Lung (tissue), 12 donors: Measurements from ENCODE around the gene TWIST2. TPM values are rescaled to one million over a fixed set of nuclear protein-coding genes. Genes with fewer than 3 reads are reported as not detected.

Experiments
- ATAC-seq: fragments of 200-7000 bp; cut with Tn5 transposase; one replicate; pipeline ENCODE4 v1.9.1; 2020; ENCODE audit warnings: moderate number of reproducible peaks; ENCODE audit not compliant: insufficient read depth, low FRiP score
- DNase-seq, 3 donors: peaks; one replicate each; pipeline ENCODE4 v3.0.0-alpha.2; 2013 to 2017
- H3K27ac ChIP-seq, 2 donors: one replicate each; pipeline ENCODE4 v1.5.1; 2013; ENCODE audit warnings: mild to moderate bottlenecking in 2 of 2, moderate library complexity in 2 of 2, control low read depth in 1 of 2, inconsistent platforms in 1 of 2, low read depth in 1 of 2, low read length in 1 of 2
- H3K27me3 ChIP-seq, 3 donors: one replicate each; pipeline ENCODE4 v1.5.1; 2013; ENCODE audit warnings: low read length in 2 of 3; ENCODE audit not compliant: control insufficient read depth in 3 of 3, insufficient read depth in 3 of 3
- H3K36me3 ChIP-seq, 4 donors: one replicate each; pipeline ENCODE4 v1.5.1; 2013; ENCODE audit warnings: low read length in 4 of 4, mild to moderate bottlenecking in 1 of 4, moderate library complexity in 1 of 4; ENCODE audit not compliant: control insufficient read depth in 4 of 4, insufficient read depth in 4 of 4
- H3K4me1 ChIP-seq, 5 donors: one replicate each; pipeline ENCODE4 v1.5.1; 2013; ENCODE audit warnings: low read length in 5 of 5, mild to moderate bottlenecking in 2 of 5, moderate library complexity in 1 of 5; ENCODE audit not compliant: control insufficient read depth in 5 of 5, insufficient read depth in 5 of 5
- H3K4me3 ChIP-seq: one replicate; pipeline ENCODE4 v1.5.1; 2013; ENCODE audit warnings: mild to moderate bottlenecking, control low read depth, moderate library complexity
- H3K9ac ChIP-seq, 2 donors: one replicate each; pipeline ENCODE4 v1.5.1; 2013; ENCODE audit warnings: low read length in 2 of 2, control low read depth in 1 of 2; ENCODE audit not compliant: insufficient read depth in 1 of 2
- H3K9me3 ChIP-seq, 4 donors: one replicate each; pipeline ENCODE4 v1.5.1; 2013; ENCODE audit warnings: low read length in 3 of 4, mild to moderate bottlenecking in 1 of 4, moderate library complexity in 1 of 4; ENCODE audit not compliant: control insufficient read depth in 4 of 4, insufficient read depth in 3 of 4
- CTCF ChIP-seq: IDR thresholded peaks from 2 replicates; pipeline ENCODE4 v1.5.1; 2012; ENCODE audit warnings: mild to moderate bottlenecking; ENCODE audit errors: control extremely low read depth, extremely low read depth
- WGBS, 2 donors: extraction: QIAGEN DNeasy Blood & Tissue Kit; methylation state at CpG; one replicate each; pipeline ENCODE4 v1.1.7; 2013; 5-methylcytosine and 5-hydroxymethylcytosine counted together
- polyA plus RNA-seq, 2 donors: library from polyadenylated mRNA; stranded (reverse); fragments of 200-250 nt; gene quantifications; one replicate each; pipeline ENCODE4 v1.2.1, GENCODE V29; 2013
- total RNA-seq, 2 donors: library from RNA; depleted of rRNA in 1 of 2; stranded (reverse); fragments of >200 nt in 1 of 2; gene quantifications; one replicate each; pipeline ENCODE4 v1.2.1, GENCODE V29; 2014 to 2021
- donor health status: control.
- donor health status: control.
- donor health status: Bipolar disorder and iron deficiency.
- donor health status: healthy.
- donor health status: DM: yes; HTN: yes; CAD: no.

TWIST2 gene
- total and polyA plus RNA-seq, 4 donors, result 10.1 to 14.8 (median 11.7) TPM

GRCh38 chr2:238886453-238887094 is 38.7 kb downstream of the TWIST2 start:
- WGBS, 2 donors, result 74 to 79% methylated on average over 13 of the region's 13 CpGs
- ATAC-seq, result no peak
- H3K36me3 ChIP-seq, result no peaks in the 10 kb centered on the region
- H3K9me3 ChIP-seq, result peaks cover 0 to 3% (median 0%) of the 10 kb centered on the region in 4 donors
- peaks cover 0 to 9% (median 0%) of the 10 kb centered on the region in 5 donors for H3K4me1 ChIP-seq
- DNase-seq, result no peak
- H3K27ac ChIP-seq, result no peak overlapping the region
- H3K4me3 ChIP-seq, result no peak overlapping the region
- H3K9ac ChIP-seq, result no peak overlapping the region
- H3K27me3 ChIP-seq, result peaks cover 0 to 2% (median 0%) of the 10 kb centered on the region in 3 donors
- no peak for TF ChIP-seq CTCF

DNA sequence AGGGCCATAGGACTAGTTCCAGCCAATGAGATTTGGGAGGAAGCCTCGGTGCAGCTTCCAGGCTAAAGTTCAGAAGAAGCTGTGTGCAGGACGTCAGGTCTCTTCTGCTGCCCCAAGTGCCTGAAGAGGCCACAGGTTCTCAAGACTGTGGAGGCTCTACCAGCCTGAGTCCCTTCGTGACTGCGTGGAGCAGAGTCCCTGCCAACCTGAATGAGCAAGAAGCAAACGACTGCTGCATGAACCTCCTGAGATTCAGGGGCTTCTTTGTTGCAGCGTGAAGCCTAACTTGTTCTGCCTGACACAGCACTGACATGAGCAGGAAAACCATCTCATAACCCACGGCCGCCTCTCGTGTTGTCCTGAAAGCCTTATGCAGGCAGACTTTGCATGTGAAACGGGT is 39.7 kb downstream of the TWIST2 start:
- Histone ChIP-seq H3K36me3 (no peaks in the 10 kb centered on the region), H3K9ac (no peak overlapping the region), H3K9me3 (peaks cover 0 to 3% (median 0%) of the 10 kb centered on the region in 4 donors), H3K27me3 (peaks cover 0 to 2% (median 0%) of the 10 kb centered on the region in 3 donors), H3K27ac (no peak overlapping the region), H3K4me3 (no peak overlapping the region), H3K4me1 (peaks cover 0 to 9% (median 0%) of the 10 kb centered on the region in 5 donors)
- ATAC-seq, result no peak
- WGBS, 2 donors, result 88 to 89% methylated on average over 10 of the region's 10 CpGs
- TF ChIP-seq CTCF, result no peak
- DNase-seq, result no peak

DNA sequence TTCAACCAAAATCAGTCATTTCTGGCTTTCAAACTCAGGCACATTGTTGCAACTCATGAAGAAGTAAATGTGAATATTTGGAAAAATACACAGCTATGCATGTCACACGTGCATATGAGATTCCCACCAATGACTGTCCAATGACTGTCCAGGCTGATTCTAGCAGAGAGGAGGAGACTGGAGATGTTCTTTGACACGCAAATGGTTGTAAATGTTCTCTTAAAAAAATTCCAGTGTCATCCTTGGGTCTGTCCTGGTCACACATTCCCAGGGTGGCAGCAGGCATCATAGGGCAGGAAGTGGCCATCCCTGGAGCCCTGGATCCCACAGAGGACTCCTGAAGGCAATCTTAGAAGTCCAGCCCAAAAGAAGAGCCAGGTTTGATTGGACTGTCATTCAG is 40.9 kb downstream of the TWIST2 start:
- ATAC-seq (no peak), DNase-seq (no peak)
- TF ChIP-seq CTCF, result no peak
- Histone ChIP-seq H3K36me3 (no peaks in the 10 kb centered on the region), H3K27ac (no peak overlapping the region), H3K9ac (no peak overlapping the region), H3K4me1 (no peaks in the 10 kb centered on the region), H3K4me3 (no peak overlapping the region), H3K27me3 (peaks cover 0 to 2% (median 0%) of the 10 kb centered on the region in 3 donors), H3K9me3 (peaks cover 0 to 3% (median 0%) of the 10 kb centered on the region in 4 donors)
- 74 to 86% methylated on average over 2 of the region's 2 CpGs for WGBS, 2 donors
